ENCODE data around the gene OBSCN.

DNA sequence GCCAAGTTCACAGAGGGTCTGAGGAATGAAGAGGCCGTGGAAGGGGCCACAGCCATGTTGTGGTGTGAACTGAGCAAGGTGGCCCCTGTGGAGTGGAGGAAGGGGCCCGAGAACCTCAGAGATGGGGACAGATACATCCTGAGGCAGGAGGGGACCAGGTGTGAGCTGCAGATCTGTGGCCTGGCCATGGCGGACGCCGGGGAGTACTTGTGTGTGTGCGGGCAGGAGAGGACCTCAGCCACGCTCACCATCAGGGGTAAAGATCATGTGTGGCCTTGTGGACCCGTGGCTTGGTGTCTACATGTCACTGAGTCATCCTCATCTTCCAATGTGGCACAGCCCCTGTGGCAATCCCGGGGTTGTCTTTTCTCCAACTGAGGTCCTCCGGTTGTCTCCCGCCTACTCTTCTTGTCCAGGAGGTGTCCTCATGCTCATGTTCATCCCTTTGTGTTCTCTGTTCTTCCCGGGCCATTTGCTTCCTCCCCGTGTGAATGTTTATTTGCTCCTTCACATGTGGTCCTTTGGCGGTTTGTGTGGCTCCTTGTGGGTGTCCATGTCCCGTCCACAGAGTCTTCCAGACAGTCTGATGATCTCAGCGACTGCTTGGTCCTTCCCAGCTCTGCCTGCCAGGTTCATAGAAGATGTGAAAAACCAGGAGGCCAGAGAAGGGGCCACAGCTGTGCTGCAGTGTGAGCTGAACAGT is 84.2 kb downstream of the OBSCN start:
- TF ChIP-seq POLR2AphosphoS5 (IDR thresholded peaks at IDR 0.05; ENCODE audit: low read depth, low read length) (no peak), FOXP2 (optimal IDR thresholded peaks at IDR 0.05; ENCODE audit: borderline replicate concordance, extremely low read depth, extremely low read length, insufficient read depth) (no peak)
